ENCODE measurements around the gene CCDC134. TPM values are rescaled to one million over a fixed set of nuclear protein-coding genes. Genes with fewer than 3 reads are reported as not detected.

The CCDC134 gene
- total and polyA plus RNA-seq, 2 of the 8 experiments (the other 6 are each of a cell fraction or from before 2014, with no cell fraction given), result 7.7 to 20.0 TPM

DNA sequence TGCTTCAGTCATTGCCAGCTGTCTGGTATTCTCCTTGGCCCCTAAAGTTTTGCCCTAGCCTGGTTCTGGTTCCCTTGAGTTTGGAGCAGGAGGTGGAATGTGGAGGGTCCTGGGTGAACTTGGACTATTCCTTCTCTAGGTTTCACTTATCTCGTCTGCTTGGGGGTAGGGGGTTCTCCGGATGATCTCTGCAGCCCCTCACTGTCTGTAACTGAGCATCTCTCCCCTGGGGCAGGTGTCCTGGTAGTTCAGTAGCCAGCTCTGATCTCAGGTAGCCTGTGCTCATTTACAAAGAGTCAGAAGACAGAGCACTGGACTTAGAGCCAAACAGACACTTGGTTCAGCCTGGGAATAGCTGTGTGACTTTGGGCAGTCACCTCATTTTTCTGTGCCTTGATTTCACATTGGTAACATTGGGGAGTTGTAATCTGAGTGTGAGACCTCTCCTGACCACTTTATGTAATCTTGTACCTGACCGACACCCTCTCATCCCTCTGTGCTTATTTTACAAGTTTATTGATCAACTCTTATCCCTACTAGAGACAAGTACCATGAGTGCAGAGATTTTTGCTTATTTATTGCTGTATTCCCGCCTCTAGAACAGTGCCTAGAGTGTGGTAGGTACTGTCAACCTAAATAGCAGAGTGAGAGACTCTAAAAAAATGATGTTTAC lies 804 bp downstream of the CCDC134 start:
- Histone ChIP-seq H3K56ac (replicated peaks; ENCODE audit: insufficient read length, low read depth, low read length) (peak overlapping the region; percentile 62), H2BK12ac (ENCODE audit: low read depth, low read length) (no peak overlapping the region), H3K23me2 (ENCODE audit: low read depth, low read length) (peaks cover 14% of the 10 kb centered on the region), H3K18ac (ENCODE audit: extremely low read depth, low read length) (0 out of 2 replicates have a peak overlapping the region, but pooled peaks have one; percentile 19), H3K79me1 (ENCODE audit: low read depth, low read length) (peaks cover 3% of the 10 kb centered on the region; the same call in 1 of the 2 replicates), H2AK5ac (ENCODE audit: low read depth, low read length) (no peak overlapping the region), H3K4ac (replicated peaks; ENCODE audit: insufficient read length, low read depth, low read length) (no peak overlapping the region), H4K91ac (replicated peaks; ENCODE audit: insufficient read length, low read length) (no peak overlapping the region), H2BK15ac (ENCODE audit: low read length) (no peak overlapping the region), H3K9me3 (ENCODE audit: insufficient read depth in 2 of 2, low read depth in 1 of 2, low read length in 1 of 2) (no peaks in the 10 kb centered on the region), H2AFZ (ENCODE audit: low read length) (peak overlapping the region; percentile 25; the same call in 1 of the 2 replicates), H4K5ac (ENCODE audit: insufficient read length, low read depth, low read length) (no peak overlapping the region), H2BK5ac (ENCODE audit: low read depth, low read length) (peak overlapping the region; percentile 54; the same call in 1 of the 2 replicates), H3K23ac (ENCODE audit: insufficient read length) (no peak overlapping the region), H3K27ac (ENCODE audit: low read depth, low read length) (0 out of 2 replicates have a peak overlapping the region, but pooled peaks have one; percentile 73), H4K8ac (ENCODE audit: extremely low read depth, insufficient read depth, low read length) (no peak overlapping the region), H3K4me1 (replicated peaks in 1 of 4; ENCODE audit: control insufficient read depth in 3 of 4, insufficient read depth in 4 of 4, low read length in 3 of 4) (peaks cover 8 to 15% (median 9%) of the 10 kb centered on the region in 4 experiments), H3K4me2 (ENCODE audit: insufficient read depth in 1 of 2, low read depth in 2 of 2, low read length in 2 of 2) (peak overlapping the region; percentile 93 to 96), H3K79me2 (ENCODE audit: control insufficient read depth in 1 of 2, insufficient read depth in 2 of 2, low read length in 2 of 2) (peaks cover 0 to 25% of the 10 kb centered on the region in 2 experiments; a peak in 3 of 4 replicates), H3K9ac (replicated peaks in 1 of 4; ENCODE audit: extremely low read depth in 1 of 4, low read depth in 3 of 4, low read length in 3 of 4) (peak overlapping the region; percentile 74 to 84 (median 77)), H2BK20ac (ENCODE audit: low read length) (no peak overlapping the region), H3K4me3 (ENCODE audit: extremely low read depth in 1 of 4, insufficient read depth in 2 of 4, low read depth in 3 of 4, low read length in 4 of 4) (peak overlapping the region; percentile 78 to 91 (median 86)), H3K27me3 (replicated peaks in 1 of 4; ENCODE audit: control insufficient read depth in 3 of 4, extremely low read depth in 1 of 4, insufficient read depth in 3 of 4, low read length in 3 of 4) (no peaks in the 10 kb centered on the region), H3K36me3 (ENCODE audit: control insufficient read depth in 2 of 4, insufficient read depth in 4 of 4, low read length in 3 of 4) (no peaks in the 10 kb centered on the region), H2BK120ac (replicated peaks; ENCODE audit: low read depth, low read length) (no peak overlapping the region), H4K20me1 (replicated peaks in 1 of 2; ENCODE audit: control insufficient read depth in 1 of 2, insufficient read depth in 2 of 2, low read length in 2 of 2) (peaks cover 0 to 6% of the 10 kb centered on the region in 2 experiments), H3K14ac (ENCODE audit: insufficient read length) (no peak overlapping the region)
- DNase-seq (ENCODE audit: low read depth in 1 of 2, low spot score in 2 of 2) (no peak), FAIRE-seq (no peak)
- ChIA-PET POLR2A (ENCODE audit: partially characterized antibody) (interaction anchor here (0.6 to 3.1 kb wide), 32 partner anchors 9 to 264 kb away, joined by 3 to 30 read pairs (median 4); partner anchors contain the start of genes CENPM, SREBF2 and TNFRSF13C), CTCF (ENCODE audit: partially characterized antibody) (interaction anchor here (0.6 to 3.8 kb wide), 9 partner anchors 22 to 209 kb away, joined by 3 to 20 read pairs (median 3); no protein-coding TSS in a partner anchor)
- 42% methylated on average over 4 of the region's 4 CpGs; no CpG with 5 or more reads in 1 of the 2 experiments for WGBS, 2 experiments (ENCODE audit: extremely low coverage in 1 of 2, insufficient coverage in 1 of 2, insufficient read length in 1 of 2, insufficient replicate concordance in 2 of 2, low coverage in 1 of 2, low lambda C conversion rate in 2 of 2, missing lambda C conversion rate in 1 of 2)
- TF ChIP-seq NANOG (IDR thresholded peaks at IDR 0.05; ENCODE audit: insufficient read depth, low read depth, low read length, poor library complexity, severe bottlenecking), result no peak
- TF ChIP-seq RNF2 (IDR thresholded peaks at IDR 0.05; ENCODE audit: borderline replicate concordance, low read depth, low read length, missing control alignments, poor library complexity, severe bottlenecking), result peak; percentile 16
- no peak for TF ChIP-seq EZH2 (IDR thresholded peaks at IDR 0.05; ENCODE audit: low read depth, low read length, severe bottlenecking)
- no peak for TF ChIP-seq SAP30 (IDR thresholded peaks at IDR 0.05; ENCODE audit: insufficient read depth, insufficient replicate concordance, low read length)
- no peak for TF ChIP-seq POLR2A (IDR thresholded peaks at IDR 0.05; ENCODE audit: control extremely low read depth in 1 of 2, low read depth in 2 of 2, low read length in 2 of 2)
- no peak for TF ChIP-seq EP300 (IDR thresholded peaks at IDR 0.05; ENCODE audit: borderline replicate concordance in 1 of 2, low read depth in 2 of 2, low read length in 2 of 2)
- TF ChIP-seq SIN3A (conservative IDR thresholded peaks at IDR 0.05 in 1 of 2, IDR thresholded peaks at IDR 0.05 in 1 of 2; ENCODE audit: low read depth in 1 of 2, low read length in 2 of 2), result 0 out of 4 replicates have a peak, but pooled peaks of 1 of the 2 experiments have one; percentile 5
- no peak for TF ChIP-seq CBX8 (IDR thresholded peaks at IDR 0.05; ENCODE audit: borderline replicate concordance, low read depth, low read length)
- TF ChIP-seq PHF8 (conservative IDR thresholded peaks at IDR 0.05; ENCODE audit: low read depth, low read length), result no peak

All from H1 (cell line).